ENCODE results near the gene VAV1.

DNA sequence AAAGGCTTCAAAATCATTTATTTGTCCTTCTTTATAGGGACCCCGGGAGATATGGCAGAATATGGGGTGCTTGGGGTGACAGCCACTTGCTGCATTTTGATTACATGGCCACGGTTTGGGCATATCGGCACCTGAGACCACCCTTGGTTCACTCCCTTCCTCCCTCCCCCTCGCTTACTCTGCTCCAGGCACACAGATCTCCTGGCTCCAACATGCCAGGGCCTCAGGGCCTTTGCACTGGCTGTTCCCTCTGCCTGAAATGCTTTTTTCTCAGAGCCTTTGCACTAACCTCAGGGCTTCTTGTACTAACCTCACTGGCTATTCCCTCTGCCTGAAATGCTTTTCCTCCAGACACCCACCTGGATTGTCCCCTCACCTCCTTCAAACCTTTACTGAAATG, 23.8 kb downstream of the VAV1 start:
- TF ChIP-seq, protein P1, sequence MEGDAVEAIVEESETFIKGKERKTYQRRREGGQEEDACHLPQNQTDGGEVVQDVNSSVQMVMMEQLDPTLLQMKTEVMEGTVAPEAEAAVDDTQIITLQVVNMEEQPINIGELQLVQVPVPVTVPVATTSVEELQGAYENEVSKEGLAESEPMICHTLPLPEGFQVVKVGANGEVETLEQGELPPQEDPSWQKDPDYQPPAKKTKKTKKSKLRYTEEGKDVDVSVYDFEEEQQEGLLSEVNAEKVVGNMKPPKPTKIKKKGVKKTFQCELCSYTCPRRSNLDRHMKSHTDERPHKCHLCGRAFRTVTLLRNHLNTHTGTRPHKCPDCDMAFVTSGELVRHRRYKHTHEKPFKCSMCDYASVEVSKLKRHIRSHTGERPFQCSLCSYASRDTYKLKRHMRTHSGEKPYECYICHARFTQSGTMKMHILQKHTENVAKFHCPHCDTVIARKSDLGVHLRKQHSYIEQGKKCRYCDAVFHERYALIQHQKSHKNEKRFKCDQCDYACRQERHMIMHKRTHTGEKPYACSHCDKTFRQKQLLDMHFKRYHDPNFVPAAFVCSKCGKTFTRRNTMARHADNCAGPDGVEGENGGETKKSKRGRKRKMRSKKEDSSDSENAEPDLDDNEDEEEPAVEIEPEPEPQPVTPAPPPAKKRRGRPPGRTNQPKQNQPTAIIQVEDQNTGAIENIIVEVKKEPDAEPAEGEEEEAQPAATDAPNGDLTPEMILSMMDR (IDR thresholded peaks at IDR 0.05), result no peak
- no peak for TF ChIP-seq POLR2A (IDR thresholded peaks at IDR 0.05)
